ENCODE data around the gene OSCAR. TPM values are rescaled to one million over a fixed set of nuclear protein-coding genes. Genes with fewer than 3 reads are reported as not detected.

Gene OSCAR
- under 0.01 TPM in 1 of 2 replicates, not detected in the other for total RNA-seq

- DNase-seq (ENCODE audit: low read depth in 2 of 2): no peak
Measured at GRCh38 chr19:54100561-54100960, at the start of gene OSCAR. Gene OSCAR, minus strand, starts transcription at chr19:54100803. Its CDS starts 11 bp downstream, at chr19:54100792.

GRCh38 chr19:54149021-54149812 is 48.6 kb upstream of the OSCAR start:
- DNase-seq (ENCODE audit: low read depth in 2 of 2): peak in 1 of 2 donors; percentile 76

DNA sequence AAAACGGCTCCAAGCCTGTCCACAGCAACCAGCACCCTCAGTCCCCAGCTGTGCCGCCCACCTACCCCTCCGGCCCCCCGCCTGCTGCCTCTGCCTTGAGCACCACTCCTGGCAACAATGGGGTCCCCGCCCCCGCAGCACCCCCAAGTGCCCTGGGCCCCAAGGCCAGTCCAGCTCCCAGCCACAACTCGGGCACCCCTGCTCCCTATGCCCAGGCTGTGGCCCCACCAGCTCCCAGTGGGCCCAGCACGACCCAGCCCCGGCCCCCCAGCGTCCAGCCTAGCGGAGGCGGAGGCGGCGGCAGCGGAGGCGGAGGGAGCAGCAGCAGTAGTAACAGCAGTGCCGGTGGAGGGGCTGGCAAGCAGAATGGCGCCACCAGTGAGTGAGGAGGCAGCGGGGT is 47.6 kb upstream of the OSCAR start:
- no peak for DNase-seq (ENCODE audit: low read depth in 2 of 2)

DNA sequence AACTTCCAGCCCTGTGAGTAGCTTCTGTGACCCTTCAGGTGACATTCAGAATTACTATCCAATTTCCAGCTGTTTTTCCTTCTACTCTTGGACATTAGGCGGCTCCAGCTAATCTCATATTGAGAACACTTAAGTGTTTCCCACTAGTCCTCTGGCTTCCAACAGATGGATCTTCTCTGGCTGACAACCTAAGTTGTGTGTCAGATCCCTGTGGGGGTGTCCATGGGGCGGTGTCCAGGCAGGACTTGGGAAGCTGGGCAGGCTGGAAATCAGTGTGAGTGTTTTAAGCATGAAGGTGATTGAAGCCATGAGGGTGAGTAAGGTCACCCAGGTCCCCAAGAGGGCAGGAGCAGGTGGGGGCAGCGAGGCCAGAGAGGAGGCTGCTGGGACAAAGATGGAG is 47.1 kb upstream of the OSCAR start:
- no peak for DNase-seq (ENCODE audit: low read depth in 2 of 2)

DNA sequence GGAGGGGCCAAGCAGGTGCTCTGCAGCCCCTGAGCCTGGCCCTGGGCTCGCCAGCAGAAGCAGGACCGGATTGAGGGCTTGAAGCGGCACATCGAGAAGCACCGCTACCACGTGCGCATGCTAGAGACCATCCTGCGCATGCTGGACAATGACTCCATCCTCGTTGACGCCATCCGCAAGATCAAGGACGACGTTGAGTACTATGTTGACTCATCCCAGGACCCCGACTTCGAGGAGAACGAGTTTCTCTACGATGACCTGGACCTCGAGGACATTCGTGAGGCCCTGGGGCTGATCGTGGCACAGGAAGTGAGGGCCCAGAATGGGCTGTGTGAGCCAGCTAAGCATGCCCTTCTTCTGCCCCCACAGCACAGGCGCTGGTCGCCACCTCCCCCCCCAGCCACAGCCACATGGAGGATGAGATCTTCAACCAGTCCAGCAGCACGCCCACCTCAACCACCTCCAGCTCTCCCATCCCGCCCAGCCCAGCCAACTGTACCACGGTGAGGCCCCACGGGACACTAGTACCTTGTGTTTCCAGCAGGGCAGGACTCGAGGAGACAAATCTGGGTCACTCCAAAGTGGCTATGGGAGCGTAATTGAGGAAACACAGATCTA is 45.0 kb upstream of the OSCAR start:
- DNase-seq (ENCODE audit: low read depth in 2 of 2): no peak

DNA sequence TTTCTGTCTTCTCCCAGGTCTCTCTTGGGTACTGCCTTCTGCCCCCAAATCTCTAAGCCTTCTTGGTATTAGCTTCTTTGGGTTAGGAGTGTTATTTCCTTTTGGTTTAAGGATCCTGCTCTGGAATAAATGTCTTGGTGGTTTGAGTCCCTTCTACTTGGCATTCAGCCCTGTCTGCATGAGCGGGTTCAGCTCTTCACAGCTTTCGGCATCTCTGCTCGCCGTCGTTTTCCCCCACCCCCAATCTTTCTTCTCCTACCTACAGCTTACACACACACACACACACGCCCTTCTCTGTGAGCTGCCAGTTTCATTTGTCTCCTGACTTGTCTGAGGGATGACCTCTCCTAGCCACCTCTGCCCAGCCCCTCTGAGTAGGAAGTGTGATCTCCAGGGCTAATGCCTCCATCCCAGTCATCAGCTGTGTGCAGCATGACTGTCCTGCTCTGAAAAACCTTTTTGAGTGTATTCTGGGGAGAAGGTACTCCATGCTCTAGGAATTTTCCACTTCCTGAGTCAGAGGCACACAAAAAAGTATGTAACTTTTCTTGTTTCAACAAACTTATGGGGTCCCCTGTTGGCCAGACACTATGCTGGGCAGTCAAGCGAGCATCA is 41.7 kb upstream of the OSCAR start:
- no peak for DNase-seq (ENCODE audit: low read depth in 2 of 2)

DNA sequence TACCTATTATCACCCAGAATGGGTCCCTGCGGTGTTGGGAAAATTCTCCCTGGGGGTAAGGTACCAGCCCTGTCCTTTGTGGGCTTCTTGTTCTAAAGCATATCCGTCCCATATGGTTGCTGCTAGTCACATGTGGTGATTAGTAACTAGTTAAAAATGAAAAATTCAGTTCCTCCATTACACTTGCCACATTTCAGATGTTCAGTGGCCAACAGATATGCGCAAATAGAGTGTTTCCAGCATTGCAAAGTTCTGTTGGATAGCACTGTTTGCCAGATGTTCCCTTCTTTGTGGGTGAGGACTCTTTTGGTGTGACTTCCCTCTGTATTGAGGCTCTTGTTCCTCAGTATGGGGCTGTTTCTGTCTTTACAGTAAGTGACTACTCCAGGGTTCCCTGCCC is 40.8 kb upstream of the OSCAR start:
- no peak for DNase-seq (ENCODE audit: low read depth in 2 of 2)

DNA sequence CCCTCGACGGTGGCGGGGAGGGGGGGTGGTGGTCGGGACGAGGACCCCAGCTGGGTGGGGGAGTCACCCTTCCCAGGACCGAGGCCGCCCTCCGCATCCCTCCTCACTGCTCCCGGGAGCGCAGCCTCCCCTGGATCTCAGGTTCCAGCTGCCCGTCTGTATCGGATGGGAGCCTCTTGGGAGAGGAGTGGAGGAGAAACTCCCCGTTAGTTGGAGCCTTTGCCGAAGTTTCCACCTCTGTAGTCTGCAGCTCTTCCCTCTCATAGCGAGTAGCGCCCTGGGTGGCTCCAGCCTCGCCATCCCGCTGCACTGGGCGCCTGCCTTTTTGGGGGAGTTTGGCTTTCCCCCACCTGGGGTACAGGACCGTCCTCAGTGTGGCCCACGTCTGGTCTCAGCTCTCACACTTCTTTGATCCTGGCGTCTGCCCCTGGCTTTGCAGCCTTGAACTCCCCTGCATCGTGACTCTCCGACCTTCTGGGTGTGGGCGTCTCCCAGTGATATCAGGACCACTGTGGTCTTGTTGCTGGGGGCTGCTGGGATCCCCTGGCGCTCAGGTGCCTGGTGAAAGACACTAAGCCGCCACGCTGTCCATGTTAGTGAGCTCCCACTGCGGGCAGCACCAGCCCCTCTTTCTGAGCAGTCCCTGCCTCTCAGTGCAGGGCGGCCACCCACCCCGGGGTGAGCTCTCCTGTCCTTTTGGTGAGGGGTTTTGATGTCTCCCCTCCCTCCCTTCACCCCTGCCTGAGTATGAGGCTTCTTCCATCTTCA is 38.1 kb upstream of the OSCAR start:
- DNase-seq (ENCODE audit: low read depth in 2 of 2): no peak

DNA sequence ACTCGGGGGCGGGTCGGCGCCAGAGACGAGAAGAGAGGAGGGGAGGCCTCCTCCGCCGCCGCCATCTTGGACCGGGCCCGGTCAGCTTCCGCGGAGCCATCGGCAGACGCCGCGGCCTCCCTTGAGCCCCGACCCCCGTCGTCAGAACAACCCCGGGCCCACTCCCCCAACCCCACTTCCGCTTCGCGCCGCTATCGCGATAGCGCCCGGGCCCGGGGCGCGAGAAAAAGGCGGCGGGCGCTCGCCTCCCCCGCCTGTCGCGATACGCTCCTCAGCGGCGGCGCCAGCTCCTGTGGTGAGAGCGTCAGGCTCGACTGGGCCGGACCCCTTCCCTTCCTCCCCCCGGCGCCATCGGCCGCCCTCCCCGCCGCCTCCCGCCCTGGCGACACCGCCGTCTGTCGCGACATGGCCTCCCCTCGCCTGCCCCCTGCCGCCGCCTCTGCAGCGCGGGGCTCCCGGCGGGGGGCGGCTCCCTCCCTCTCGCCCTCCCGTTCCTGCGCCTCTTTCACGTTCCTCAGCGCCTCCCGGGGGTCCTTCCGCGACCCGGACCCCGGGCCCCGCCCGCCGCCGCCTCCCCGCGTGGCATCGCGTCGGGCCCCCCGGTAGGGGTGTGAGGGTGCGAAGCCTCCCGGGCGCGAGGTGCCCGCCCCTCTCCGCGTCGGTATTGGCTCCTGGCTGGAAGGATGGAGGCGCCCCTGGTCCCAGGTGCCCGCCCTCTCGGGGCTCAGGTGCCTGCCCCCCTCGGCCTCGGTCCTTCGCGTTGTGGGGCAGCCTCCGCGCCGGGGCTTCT is 37.3 kb upstream of the OSCAR start, which contains the start of gene CNOT3:
Gene CNOT3 (plus strand): TSS at position 64 of the 790 bp plus-strand sequence. CDS start 5,217 bp downstream, outside the sequence.
- DNase-seq (ENCODE audit: low read depth in 2 of 2): peak in 1 of 2 donors; percentile 18

GRCh38 chr19:54136864-54137698 is 36.5 kb upstream of the OSCAR start:
- peak; percentile 100 for DNase-seq (ENCODE audit: low read depth in 2 of 2)

- DNase-seq (ENCODE audit: low read depth in 2 of 2): no peak
Measured at GRCh38 chr19:54136086-54136863, 35.7 kb upstream of the OSCAR start.

DNA sequence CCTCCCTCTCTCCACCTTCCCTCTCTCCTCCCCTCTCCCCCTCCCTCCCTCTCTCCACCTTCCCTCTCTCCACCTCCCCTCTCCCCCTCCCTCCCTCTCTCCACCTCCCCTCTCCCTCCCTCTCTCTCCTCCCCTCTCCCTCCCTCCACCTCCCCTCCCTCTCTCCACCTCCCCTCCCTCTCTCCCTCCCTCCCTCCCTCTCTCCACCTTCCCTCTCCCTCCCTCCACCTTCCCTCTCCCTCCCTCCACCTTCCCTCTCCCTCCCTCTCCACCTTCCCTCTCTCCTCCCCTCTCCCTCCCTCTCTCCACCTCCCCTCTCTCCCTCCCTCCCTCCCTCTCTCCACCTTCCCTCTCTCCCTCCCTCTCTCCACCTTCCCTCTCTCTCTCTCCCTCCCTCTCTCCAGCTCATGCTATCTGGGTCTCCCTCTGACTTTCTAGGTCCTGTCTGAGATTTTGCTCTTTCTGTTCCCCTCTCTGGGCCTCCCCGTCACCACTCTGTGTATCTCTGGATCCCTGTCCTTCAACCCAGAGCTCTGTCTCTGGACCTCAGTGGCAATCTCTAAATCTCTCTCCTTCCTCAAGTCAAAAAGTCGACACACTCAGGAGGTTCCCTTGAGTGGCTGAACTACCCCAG is 33.5 kb upstream of the OSCAR start:
- no peak for DNase-seq (ENCODE audit: low read depth in 2 of 2)

DNA sequence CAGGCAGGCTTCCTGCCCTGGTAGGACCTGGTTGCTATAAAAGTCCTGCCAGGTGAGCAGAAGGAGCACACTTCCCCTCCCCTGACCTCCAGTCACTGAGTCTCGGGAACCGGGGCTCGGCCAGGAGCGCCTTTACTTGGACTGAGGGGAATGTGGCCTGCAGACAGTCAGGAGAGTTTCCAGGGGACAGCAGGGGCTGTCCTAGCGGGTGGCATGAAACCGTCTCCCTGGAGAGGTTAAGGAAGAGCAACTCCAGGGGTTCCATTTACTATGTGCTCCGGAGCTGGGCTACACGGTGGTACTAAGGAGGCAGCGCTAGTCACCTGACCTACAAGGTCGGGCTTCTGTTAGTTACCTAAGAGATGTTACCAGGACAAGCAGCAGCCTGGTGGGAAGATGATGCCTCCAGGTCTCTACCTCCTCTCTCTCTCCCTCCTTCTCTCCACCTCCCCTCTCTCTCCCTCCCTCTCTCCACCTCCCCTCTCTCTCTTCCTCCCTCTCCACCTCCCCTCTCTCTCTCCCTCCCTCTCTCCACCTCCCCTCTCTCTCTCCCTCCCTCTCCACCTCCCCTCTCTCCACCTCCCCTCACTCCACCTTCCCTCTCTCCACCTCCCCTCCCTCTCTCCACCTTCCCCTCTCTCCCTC is 32.8 kb upstream of the OSCAR start:
- DNase-seq (ENCODE audit: low read depth in 2 of 2): peak; percentile 11 to 31

DNA sequence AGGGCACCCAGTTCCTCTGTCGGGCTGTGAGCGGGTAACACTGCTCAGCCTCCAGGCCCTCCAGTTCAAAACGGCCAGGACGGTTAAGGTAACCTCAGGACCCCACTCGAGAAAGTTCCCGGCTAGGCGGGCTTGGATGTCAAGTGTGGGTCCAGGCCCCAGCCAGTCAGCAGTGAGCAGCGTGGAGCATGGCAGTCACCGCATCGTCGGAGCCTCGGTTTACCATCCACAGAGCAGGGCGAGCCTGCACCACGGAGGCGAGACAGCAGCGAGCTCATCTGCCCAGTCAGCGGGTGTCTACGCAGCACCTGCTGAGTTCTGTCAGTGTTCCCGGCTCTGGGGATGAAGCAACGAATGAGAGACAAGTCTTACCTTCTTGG is 29.0 kb upstream of the OSCAR start:
- no peak for DNase-seq (ENCODE audit: low read depth in 2 of 2)

DNA sequence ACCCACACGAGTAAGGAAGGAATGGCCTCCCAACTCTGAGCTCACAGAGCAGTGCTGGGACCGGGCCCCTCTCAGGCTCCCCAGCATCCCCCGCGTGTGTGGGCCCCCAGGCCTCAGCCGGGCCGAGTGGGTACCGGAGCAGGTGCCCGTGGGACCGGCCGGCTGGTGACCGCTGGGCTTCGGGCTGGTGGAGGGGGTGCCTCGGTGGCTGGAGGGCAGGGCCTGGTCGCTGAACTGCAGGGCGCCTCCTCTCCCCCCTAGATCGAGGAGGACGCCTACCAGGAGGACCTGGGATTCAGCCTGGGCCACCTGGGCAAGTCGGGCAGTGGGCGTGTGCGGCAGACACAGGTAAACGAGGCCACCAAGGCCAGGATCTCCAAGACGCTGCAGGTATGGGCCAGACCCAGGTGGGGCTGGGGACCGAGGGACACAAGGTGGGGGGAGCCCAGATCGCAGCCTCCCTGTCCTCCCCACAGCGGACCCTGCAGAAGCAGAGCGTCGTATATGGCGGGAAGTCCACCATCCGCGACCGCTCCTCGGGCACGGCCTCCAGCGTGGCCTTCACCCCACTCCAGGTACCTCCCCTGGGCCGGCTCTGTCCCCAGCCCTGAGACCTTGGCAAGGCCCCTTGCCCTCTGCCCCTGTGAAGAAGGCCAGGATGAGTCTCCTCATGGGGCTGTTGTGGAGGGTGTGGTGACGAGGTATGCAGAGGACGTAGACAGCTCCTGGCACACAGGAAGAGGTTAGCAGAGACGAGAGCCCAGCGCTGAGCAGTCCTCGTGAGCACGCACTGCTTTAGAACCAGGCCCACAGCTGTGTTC is 28.4 kb upstream of the OSCAR start:
- no peak for DNase-seq (ENCODE audit: low read depth in 2 of 2)

- DNase-seq (ENCODE audit: low read depth in 2 of 2): no peak
Measured at GRCh38 chr19:54128441-54128725, 27.8 kb upstream of the OSCAR start.

- DNase-seq (ENCODE audit: low read depth in 2 of 2): no peak
Measured at GRCh38 chr19:54127688-54128440, 27.3 kb upstream of the OSCAR start.

All from dermis microvascular lymphatic vessel endothelial cell (primary cell).